ENCODE results near the gene CLEC2D.
A peak's percentile ranks its signal among the peaks of the same experiment; 100 is the strongest.
"Not testable (repeated sequence)": the region's sequence is repeated elsewhere in the genome, so short reads cannot be mapped to it uniquely, and the experiment has no call there.

CLEC2D gene

GRCh38 chr12:9646794-9647781, 22.4 kb upstream of the CLEC2D start:
- Mint-ChIP-seq H3K4me1 (peaks cover 48% of the 10 kb centered on the region), H3K27ac (peak overlapping the region; percentile 95 to 98), H3K27me3 (no peaks in the 10 kb centered on the region), H3K9me3 (peaks cover 8 to 15% of the 10 kb centered on the region in 2 donors), H3K4me3 (peak overlapping the region; percentile 81 to 89)
- DNase-seq (no peak), ATAC-seq (peak; percentile 18)

GRCh38 chr12:9647825-9648700, 21.4 kb upstream of the CLEC2D start:
- Mint-ChIP-seq H3K4me3 (peak overlapping the region; percentile 81 to 89), H3K4me1 (peaks cover 41% of the 10 kb centered on the region)

GRCh38 chr12:9648701-9649531, 20.6 kb upstream of the CLEC2D start:
- Mint-ChIP-seq H3K9me3 (peaks cover 8 to 15% of the 10 kb centered on the region in 2 donors), H3K4me3 (peak overlapping the region; percentile 81 to 89), H3K4me1 (peaks cover 41% of the 10 kb centered on the region), H3K27me3 (no peaks in the 10 kb centered on the region), H3K27ac (peak overlapping the region; percentile 95 to 99)
- ATAC-seq (no peak), DNase-seq (no peak)

More at GRCh38 chr12:9647825-9648700, 21.4 kb upstream of the CLEC2D start:
- ATAC-seq: peak; percentile 83
- DNase-seq: peak; percentile 95 to 96
- Mint-ChIP-seq H3K9me3 (peaks cover 8 to 15% of the 10 kb centered on the region in 2 donors), H3K27ac (peak overlapping the region; percentile 95 to 99), H3K27me3 (no peaks in the 10 kb centered on the region)

GRCh38 chr12:9649532-9649940, 20.0 kb upstream of the CLEC2D start:
- Mint-ChIP-seq H3K27me3 (no peaks in the 10 kb centered on the region), H3K27ac (peak overlapping the region; percentile 95 to 99), H3K4me3 (peak overlapping the region; percentile 81 to 89), H3K4me1 (peaks cover 44% of the 10 kb centered on the region), H3K9me3 (peaks cover 8 to 15% of the 10 kb centered on the region in 2 donors)
- no peak for DNase-seq
- no peak for ATAC-seq

DNA sequence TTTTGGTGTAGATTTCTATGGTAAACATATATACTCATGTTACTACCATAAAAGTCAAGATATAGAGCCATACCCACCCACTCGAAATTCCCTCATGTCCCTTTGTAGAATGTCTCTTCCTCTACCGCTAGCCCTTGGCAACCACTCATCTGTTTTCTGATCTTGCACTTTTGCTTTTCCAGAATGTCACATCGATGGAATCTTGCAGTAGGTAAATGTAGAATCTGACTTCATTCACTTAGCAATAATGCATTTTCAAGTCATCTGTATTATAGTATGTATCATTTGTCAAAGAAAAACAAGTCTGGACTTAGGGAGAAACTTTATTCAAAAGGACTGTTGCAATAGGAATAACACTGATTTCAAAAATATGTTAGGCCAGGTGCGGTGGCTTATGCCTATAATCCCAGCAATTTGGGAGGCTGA, 19.3 kb upstream of the CLEC2D start:
- Mint-ChIP-seq H3K27me3 (no peaks in the 10 kb centered on the region), H3K4me1 (peaks cover 45% of the 10 kb centered on the region), H3K4me3 (peak overlapping the region; percentile 81 to 89), H3K9me3 (peaks cover 6 to 12% of the 10 kb centered on the region in 2 donors), H3K27ac (peak overlapping the region; percentile 95 to 99)
- DNase-seq: no peak
- no peak for ATAC-seq

DNA sequence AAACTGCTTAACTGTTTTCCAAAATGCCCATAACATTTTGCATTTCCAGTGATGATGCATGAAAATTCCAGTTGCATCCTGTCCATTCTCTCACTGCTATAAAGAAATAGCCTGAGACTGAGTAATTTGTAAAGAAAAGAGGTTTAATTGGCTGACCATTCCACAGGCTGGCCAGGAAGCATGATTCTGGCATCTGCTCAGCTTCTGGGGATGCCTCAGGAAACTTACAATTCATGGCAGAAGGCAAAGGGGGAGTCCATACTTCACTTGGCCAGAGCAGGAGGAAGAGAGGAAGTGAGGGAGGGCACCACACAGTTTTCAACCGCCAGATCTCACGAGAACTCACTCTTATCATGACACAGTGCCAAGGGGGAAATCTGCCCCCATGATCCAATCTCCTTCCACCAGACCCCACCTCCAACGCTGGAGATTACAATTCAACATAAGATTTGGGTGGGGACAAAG, 18.2 kb upstream of the CLEC2D start:
- DNase-seq: peak; percentile 63 to 83
- peak overlapping the region; percentile 81 to 89 for H3K4me3 Mint-ChIP-seq
- H3K4me1 Mint-ChIP-seq: peaks cover 51% of the 10 kb centered on the region
- no peaks in the 10 kb centered on the region for H3K27me3 Mint-ChIP-seq
- peak overlapping the region; percentile 93 to 99 for H3K27ac Mint-ChIP-seq
- peak; percentile 41 for ATAC-seq
- H3K9me3 Mint-ChIP-seq: peaks cover 0 to 7% of the 10 kb centered on the region in 2 donors

DNA sequence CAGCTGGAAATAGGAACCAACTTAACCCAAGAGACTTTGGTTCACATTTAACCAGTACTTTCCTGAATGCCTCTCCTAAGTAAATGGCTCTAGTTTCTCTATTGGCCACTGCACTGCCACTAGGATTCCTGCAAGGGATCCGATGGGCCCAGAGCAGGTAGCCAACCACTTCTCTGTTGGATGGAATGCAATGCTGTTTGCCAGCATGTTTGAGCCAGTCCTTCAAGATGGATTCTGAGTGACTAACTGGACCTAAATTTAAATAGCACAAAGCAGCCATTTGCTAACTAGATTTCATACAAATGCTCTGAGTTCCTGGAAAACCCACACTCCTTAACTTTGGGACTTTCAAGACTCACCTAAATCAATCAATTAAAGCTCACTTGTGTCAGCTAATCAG, 9.5 kb upstream of the CLEC2D start:
- Mint-ChIP-seq H3K4me3 (peak overlapping the region in 1 of 2 donors; percentile 40), H3K27ac (no peak overlapping the region), H3K27me3 (no peaks in the 10 kb centered on the region), H3K4me1 (peaks cover 96% of the 10 kb centered on the region), H3K9me3 (peaks cover 16 to 29% of the 10 kb centered on the region in 2 donors)
- no peak for ATAC-seq
- DNase-seq: no peak

DNA sequence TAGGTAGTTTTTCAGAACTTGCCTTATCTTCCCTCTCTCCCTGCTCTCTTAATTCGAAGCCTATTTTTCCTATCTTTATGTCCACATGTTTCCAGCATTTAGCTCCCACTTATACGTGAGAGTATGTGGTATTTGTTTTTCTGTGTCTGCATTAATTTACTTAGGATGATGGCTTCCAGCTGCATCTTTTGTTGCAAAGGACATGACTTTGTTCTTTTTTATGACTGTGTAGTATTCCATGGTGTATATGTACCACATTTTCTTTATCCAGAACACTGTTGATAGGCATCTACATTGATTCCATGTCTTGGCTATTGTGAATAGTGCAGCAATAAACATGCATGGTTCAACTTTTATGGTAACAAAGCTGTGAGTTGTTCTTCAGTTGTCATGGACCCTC, 7.8 kb upstream of the CLEC2D start:
- H3K4me3 Mint-ChIP-seq: no peak overlapping the region
- ATAC-seq: no peak
- H3K4me1 Mint-ChIP-seq: peaks cover 96% of the 10 kb centered on the region

DNA sequence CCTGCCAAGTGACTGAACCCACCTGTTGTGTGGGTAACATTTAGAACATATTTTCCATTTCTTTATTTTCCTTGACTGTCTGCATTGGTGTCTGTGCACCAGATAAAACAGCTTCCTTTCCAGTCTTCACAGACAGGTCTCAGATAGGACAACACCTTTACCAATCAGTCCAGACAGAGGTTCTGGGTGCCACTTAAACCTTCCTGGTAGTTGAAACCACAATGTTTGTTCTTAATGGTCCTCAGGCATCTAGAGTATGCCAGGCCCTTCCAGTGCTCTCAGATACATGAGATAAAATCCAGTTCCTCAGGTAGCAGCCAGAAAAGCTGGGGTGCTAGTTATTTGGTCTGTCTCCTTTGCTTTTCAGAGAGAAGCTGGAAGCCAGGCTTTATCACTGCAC, 7.0 kb upstream of the CLEC2D start:
- H3K27me3 Mint-ChIP-seq: no peaks in the 10 kb centered on the region
- peaks cover 96% of the 10 kb centered on the region for H3K4me1 Mint-ChIP-seq
- ATAC-seq: peak; percentile 39
- H3K9me3 Mint-ChIP-seq: peaks cover 16 to 29% of the 10 kb centered on the region in 2 donors
- peak overlapping the region; percentile 20 to 83 for H3K27ac Mint-ChIP-seq
- peak overlapping the region; percentile 1 to 21 for H3K4me3 Mint-ChIP-seq
- DNase-seq: no peak

More for the DNA sequence above, 7.8 kb upstream of the CLEC2D start:
- H3K27me3 Mint-ChIP-seq: no peaks in the 10 kb centered on the region
- no peak overlapping the region for H3K27ac Mint-ChIP-seq
- peaks cover 16 to 29% of the 10 kb centered on the region in 2 donors for H3K9me3 Mint-ChIP-seq
- no peak for DNase-seq

GRCh38 chr12:9667403-9668160, 1.9 kb upstream of the CLEC2D start:
- ATAC-seq (peak; percentile 62), DNase-seq (no peak)
- Mint-ChIP-seq H3K27me3 (no peaks in the 10 kb centered on the region), H3K27ac (peak overlapping the region; percentile 100), H3K4me1 (peaks cover 71% of the 10 kb centered on the region), H3K4me3 (peak overlapping the region; percentile 86 to 90), H3K9me3 (no peaks in the 10 kb centered on the region)

GRCh38 chr12:9668161-9669018, 1.1 kb upstream of the CLEC2D start:
- peaks cover 71% of the 10 kb centered on the region for H3K4me1 Mint-ChIP-seq
- H3K4me3 Mint-ChIP-seq: peak overlapping the region; percentile 86 to 90
- no peaks in the 10 kb centered on the region for H3K9me3 Mint-ChIP-seq
- H3K27me3 Mint-ChIP-seq: no peaks in the 10 kb centered on the region
- ATAC-seq (no peak), DNase-seq (no peak)
- H3K27ac Mint-ChIP-seq: peak overlapping the region; percentile 100

- peaks cover 72% of the 10 kb centered on the region for H3K4me1 Mint-ChIP-seq
- ATAC-seq (no peak), DNase-seq (no peak)
- H3K27ac Mint-ChIP-seq: peak overlapping the region; percentile 100
- no peaks in the 10 kb centered on the region for H3K9me3 Mint-ChIP-seq
- peak overlapping the region; percentile 44 to 90 for H3K4me3 Mint-ChIP-seq
- H3K27me3 Mint-ChIP-seq: no peaks in the 10 kb centered on the region
Measured at GRCh38 chr12:9669019-9669326, 540 bp upstream of the CLEC2D start.

DNA sequence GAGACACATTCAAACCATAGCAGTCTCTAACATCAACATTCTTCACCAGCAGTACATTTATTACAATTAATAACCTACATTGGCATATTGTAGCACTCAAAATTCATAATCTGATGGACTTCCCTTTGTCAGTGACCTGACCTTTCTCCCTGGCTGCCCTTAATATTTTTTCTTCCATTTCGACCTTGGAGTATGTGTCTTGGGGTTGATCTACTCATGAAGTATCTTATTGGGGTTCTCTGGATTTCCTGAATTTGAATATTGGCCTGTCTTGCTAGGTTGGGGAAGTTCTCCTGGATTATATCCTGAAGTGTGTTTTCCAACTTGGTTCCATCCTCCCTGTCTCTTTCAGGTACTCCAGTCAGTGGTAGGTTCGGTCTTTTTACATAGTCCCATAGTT, 2.8 kb downstream of the CLEC2D start:
- ATAC-seq, H3K9me3 Mint-ChIP-seq, DNase-seq, H3K27me3 Mint-ChIP-seq: not testable (repeated sequence)
- peak overlapping the region; percentile 89 to 90 for H3K4me3 Mint-ChIP-seq
- peak overlapping the region; percentile 99 to 100 for H3K27ac Mint-ChIP-seq
- H3K4me1 Mint-ChIP-seq: peaks cover 58% of the 10 kb centered on the region

All from stimulated activated naive CD8-positive, alpha-beta T cell treated with anti-CD3 and anti-CD28 coated beads, Interleukin-15, amount 100 ng/mL, for 72 hours (primary cell).